HG02840 (cell line): Measurements from ENCODE around the gene TMEM168.

Experiments used
- ATAC-seq: cut with Tn5 transposase; IDR thresholded peaks from one replicate; pipeline ENCODE4 v1.9.1; 2021; ENCODE audit warnings: mild to moderate bottlenecking, moderate library complexity, moderate number of reproducible peaks; ENCODE audit not compliant: unreplicated experiment, low FRiP score

The TMEM168 gene

GRCh38 chr7:112726076-112726475 is 64.1 kb downstream of the TMEM168 start:
- no peak for ATAC-seq

- ATAC-seq, result no peak
Measured at GRCh38 chr7:112723416-112723815, 66.8 kb downstream of the TMEM168 start.

- no peak for ATAC-seq
Measured at GRCh38 chr7:112721366-112721765, 68.8 kb downstream of the TMEM168 start.

GRCh38 chr7:112715525-112715924 is 74.7 kb downstream of the TMEM168 start:
- ATAC-seq, result no peak

GRCh38 chr7:112714917-112715316 is 75.3 kb downstream of the TMEM168 start:
- ATAC-seq, result no peak
